Right lobe of liver (tissue), 6 donors: ENCODE measurements around the gene DLG2. TPM values are rescaled to one million over a fixed set of nuclear protein-coding genes. Genes with fewer than 3 reads are reported as not detected.
"Not testable (repeated sequence)": the region's sequence is repeated elsewhere in the genome, so short reads cannot be mapped to it uniquely, and the experiment has no call there.

Experiments used
- ATAC-seq, 4 donors: fragments of 200-7000 bp; cut with Tn5 transposase; one replicate each; pipeline ENCODE4 v1.9.1; 2020; ENCODE audit warnings: mild to moderate bottlenecking in 4 of 4, moderate library complexity in 4 of 4
- DNase-seq, 3 donors: peaks; one replicate each; pipeline ENCODE4 v3.0.0-alpha.2; 2020
- H3K27ac ChIP-seq, 3 donors: fragments of 200-600 bp; one replicate each; pipeline ENCODE4 v1.8.0; 2022
- H3K27me3 ChIP-seq, 2 donors: fragments of 200-600 bp; one replicate each; pipeline ENCODE4 v1.8.0; 2022
- H3K36me3 ChIP-seq, 4 donors: fragments of 200-600 bp; sonication (generic) in 1 of 4; one replicate each; pipeline versions ENCODE4 v1.5.1 to v1.8.0; 2017 to 2022; ENCODE audit warnings: control low read depth in 1 of 4
- H3K4me1 ChIP-seq, 4 donors: fragments of 200-600 bp; sonication (generic) in 1 of 4; one replicate each; pipeline versions ENCODE4 v1.5.1 to v1.8.0; 2017 to 2022; ENCODE audit warnings: control low read depth in 1 of 4
- H3K4me3 ChIP-seq, 3 donors: fragments of 200-600 bp; one replicate each; pipeline ENCODE4 v1.8.0; 2022
- H3K9me3 ChIP-seq, 4 donors: fragments of 200-600 bp; sonication (generic) in 1 of 4; one replicate each; pipeline versions ENCODE4 v1.5.1 to v1.8.0; 2017 to 2022; ENCODE audit warnings: control low read depth in 1 of 4
- CTCF ChIP-seq, 4 donors: fragments of 200-600 bp in 3 of 4; fragments of 450-650 bp in 1 of 4; IDR thresholded peaks; one replicate each; pipeline versions ENCODE4 v1.5.1 to v1.8.0; 2016 to 2022; ENCODE audit warnings: antibody characterized with exemption in 4 of 4, mild to moderate bottlenecking in 2 of 4
- POLR2A ChIP-seq: fragments of 450-650 bp; IDR thresholded peaks from one replicate; pipeline ENCODE4 v1.6.1; 2017; ENCODE audit warnings: antibody characterized with exemption, mild to moderate bottlenecking
- WGBS: methylation state at CpG from one replicate; pipeline ENCODE4 v1.1.6; 2018; ENCODE audit warnings: low coverage, low lambda C conversion rate; ENCODE audit not compliant: insufficient coverage; ENCODE audit errors: missing lambda C conversion rate; 5-methylcytosine and 5-hydroxymethylcytosine counted together
- intact Hi-C, 2 donors: fragments of 100-400 bp; cut with DNase I; formaldehyde crosslinking; loops; one replicate each; pipeline versions ENCODE4 v1.11.2 to v1.14.1; 2022
- long read RNA-seq: library from polyadenylated mRNA; unstranded; transcript quantifications from one replicate; pipeline ENCODE4 v2.0.0, GENCODE V29; 2019
- total RNA-seq, 6 experiments: library from RNA; depleted of rRNA in 2 of 6; stranded (reverse); fragments of >200 nt in 2 of 6; fragmentation: NEBNext Ultra II Directional in 3 of 6; extraction: Animal tissue kit (Norgen Biotek cat#: 25700) in 3 of 6; gene quantifications; one replicate each; pipeline versions ENCODE4 v1.1.0 to v1.2.4, GENCODE V29; 2016 to 2023
- donor health status: DM: no; HTN: yes; CAD: no.
- donor health status: DM: no; HTN: no; CAD: no.
- donor health status: DM: no; HTN: no; CAD: no.
- donor health status: DM: no; HTN: yes; CAD: no.
- donor health status: DM: no; HTN: yes; CAD: no.

DLG2 gene
- total RNA-seq: 1 to 10 TPM; 1.2 to 6.4 (median 2.5) TPM
- long read RNA-seq: 0 reads

DNA sequence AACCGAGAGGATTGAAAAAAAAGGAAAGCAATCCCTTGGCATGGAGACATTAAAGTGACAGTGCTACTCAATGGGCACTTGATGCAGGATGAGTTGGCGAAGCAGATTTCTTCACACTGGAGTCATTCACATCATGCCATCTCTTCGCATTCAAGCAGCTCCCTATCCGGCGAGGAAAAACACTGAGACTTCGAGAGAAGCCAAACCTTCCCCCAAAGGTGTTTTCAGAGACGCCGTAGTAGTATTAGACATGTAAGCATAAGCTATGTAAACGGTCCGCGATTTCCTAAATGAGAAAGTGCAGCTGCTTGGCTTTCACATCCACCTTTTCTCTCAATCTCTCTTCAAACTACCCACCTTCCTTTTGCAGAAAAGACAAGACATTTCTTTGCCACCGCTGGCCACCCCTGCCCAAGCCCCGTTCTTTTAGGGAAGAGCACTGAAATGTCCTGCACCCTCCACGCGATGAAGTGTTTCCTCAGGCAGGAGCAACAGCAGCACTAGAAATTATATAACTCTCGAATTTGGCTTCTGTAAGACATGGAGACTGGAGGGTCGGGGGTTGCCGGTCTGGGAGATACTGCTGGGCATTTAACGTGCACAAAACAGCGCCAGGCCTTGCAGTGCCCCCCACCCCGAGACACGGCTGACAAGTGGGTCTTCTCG lies at the start of gene DLG2:
Gene DLG2, minus strand, starts transcription at position 13 of the 666 bp plus-strand sequence.
- Histone ChIP-seq H3K9me3 (no peaks in the 10 kb centered on the region), H3K4me1 (peaks cover 0 to 20% (median 0%) of the 10 kb centered on the region in 4 donors), H3K27ac (peak within 1 kb of the TSS; percentile 76 to 84 (median 78)), H3K4me3 (peak within 1 kb of the TSS; percentile 63 to 75 (median 66)), H3K36me3 (no peaks in the 10 kb centered on the region), H3K27me3 (no peaks in the 10 kb centered on the region)
- DNase-seq (no peak), ATAC-seq (peak; percentile 10 to 49 (median 35))
- TF ChIP-seq CTCF (IDR thresholded peaks at IDR 0.05): no peak
- no peak for TF ChIP-seq POLR2A
- intact Hi-C loops: no loop called here
- WGBS: 0% methylated on average over 23 of the region's 23 CpGs

DNA sequence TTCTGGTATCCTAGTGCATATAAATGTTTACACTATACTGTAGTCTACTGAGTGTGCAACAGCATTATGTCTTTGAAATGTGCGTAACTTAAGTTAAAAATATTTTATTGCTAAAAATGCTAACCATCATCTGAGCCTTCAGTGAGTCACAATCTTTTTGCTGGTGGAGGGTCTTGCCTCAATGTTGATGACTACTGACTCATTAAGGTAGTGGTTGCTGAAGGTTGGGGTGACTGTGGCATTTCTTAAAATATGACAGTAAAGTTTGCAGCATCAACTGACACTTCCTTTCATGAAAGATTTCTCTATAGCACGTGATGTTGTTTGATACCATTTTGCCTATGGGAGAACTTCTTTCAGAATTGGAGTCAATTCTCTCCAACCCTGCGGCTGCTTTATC lies 46.2 kb upstream of the DLG2 start:
- intact Hi-C loops: no loop called here
- peaks cover 0 to 9% (median 0%) of the 10 kb centered on the region in 4 donors for H3K4me1 ChIP-seq
- DNase-seq: no peak
- no peak overlapping the region for H3K4me3 ChIP-seq
- H3K36me3 ChIP-seq: no peaks in the 10 kb centered on the region
- no peaks in the 10 kb centered on the region for H3K27me3 ChIP-seq
- WGBS: 86% methylated on average over 3 of the region's 3 CpGs
- TF ChIP-seq CTCF (IDR thresholded peaks at IDR 0.05) (no peak), POLR2A (no peak)
- no peak for ATAC-seq
- H3K27ac ChIP-seq: no peak overlapping the region
- H3K9me3 ChIP-seq: no peaks in the 10 kb centered on the region

DNA sequence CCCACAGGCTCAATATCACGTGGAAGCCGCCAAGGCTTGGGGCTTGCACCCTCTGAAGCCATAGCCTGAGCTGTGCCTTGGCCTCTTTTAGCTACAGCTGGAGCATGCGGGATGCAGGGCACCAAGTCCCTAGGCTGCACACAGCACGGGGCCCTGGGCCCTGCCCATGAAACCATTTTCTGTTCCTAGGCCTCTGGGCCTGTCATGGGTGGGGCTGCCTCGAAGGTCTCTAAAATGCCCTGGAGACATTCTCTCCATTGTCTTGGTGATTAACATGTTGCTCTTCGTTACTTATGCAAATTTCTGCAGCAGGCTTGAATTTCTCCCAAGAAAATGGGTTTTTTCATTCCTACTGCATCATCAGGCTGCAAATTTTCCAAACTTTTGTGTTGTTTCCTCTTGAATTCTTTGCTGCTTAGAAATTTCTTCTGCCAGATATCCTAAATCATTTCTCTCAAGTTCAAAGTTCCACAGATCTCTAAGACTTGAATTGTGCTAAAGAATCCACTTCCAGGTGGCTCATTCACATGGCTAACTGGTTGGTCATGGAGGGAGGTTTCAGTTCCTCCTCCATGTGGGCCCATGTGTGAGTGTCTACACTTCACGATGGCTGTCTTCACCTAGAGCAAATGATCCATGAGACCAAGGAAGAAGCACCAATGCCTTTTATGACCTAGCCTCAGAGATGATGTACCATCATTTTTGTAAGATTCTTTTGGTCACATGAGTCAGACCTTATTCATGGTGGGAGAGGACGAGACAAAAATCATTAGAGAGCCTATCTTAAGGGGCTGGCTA lies 45.2 kb upstream of the DLG2 start:
- WGBS: 66% methylated on average over 4 of the region's 8 CpGs
- H3K27me3 ChIP-seq: no peaks in the 10 kb centered on the region
- ATAC-seq: no peak
- intact Hi-C loops: no loop called here
- H3K9me3 ChIP-seq: no peaks in the 10 kb centered on the region
- H3K4me3 ChIP-seq: no peak overlapping the region
- H3K4me1 ChIP-seq: peaks cover 0 to 9% (median 0%) of the 10 kb centered on the region in 4 donors
- no peak for DNase-seq
- TF ChIP-seq POLR2A: no peak
- TF ChIP-seq CTCF (IDR thresholded peaks at IDR 0.05): no peak
- H3K27ac ChIP-seq: no peak overlapping the region
- H3K36me3 ChIP-seq: no peaks in the 10 kb centered on the region

DNA sequence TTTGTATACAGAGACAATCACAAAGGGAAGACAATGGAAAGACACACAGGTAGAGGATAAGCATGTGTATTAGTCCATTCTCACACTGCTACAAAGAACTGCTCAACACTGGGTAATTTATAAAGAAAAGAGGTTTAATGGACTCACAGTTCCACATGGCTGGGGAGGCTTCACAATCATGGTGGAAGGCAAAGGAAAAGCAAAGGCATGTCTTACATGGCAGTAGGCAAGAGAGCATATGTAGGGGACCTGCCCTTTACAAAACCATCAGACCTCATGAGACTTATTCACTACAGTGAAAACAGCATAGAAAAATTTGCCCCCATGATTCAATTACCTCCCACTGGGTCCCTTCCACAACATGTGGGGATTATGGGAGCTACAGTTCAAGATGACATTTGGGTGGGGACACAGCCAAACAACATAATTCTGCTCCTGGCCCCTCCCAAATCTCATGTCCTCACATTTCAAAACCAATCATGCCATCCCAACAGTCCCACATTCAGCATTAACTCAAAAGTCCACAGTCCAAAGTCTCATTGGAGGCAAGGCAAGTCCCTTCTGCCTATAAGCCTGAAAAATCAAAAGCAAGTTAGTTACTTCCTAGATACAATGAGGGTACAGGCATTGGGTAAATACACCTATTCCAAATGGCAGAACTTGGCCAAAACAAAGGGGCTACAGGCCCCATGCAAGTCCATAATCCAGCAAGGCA lies 44.0 kb upstream of the DLG2 start:
- H3K4me3 ChIP-seq, H3K36me3 ChIP-seq, H3K9me3 ChIP-seq, H3K27me3 ChIP-seq, intact Hi-C loops, H3K4me1 ChIP-seq, H3K27ac ChIP-seq: not testable (repeated sequence)
- ATAC-seq (peak in 3 of 4 donors; percentile 33 to 78 (median 75)), DNase-seq (peak in 1 of 3 donors; percentile 46)

DNA sequence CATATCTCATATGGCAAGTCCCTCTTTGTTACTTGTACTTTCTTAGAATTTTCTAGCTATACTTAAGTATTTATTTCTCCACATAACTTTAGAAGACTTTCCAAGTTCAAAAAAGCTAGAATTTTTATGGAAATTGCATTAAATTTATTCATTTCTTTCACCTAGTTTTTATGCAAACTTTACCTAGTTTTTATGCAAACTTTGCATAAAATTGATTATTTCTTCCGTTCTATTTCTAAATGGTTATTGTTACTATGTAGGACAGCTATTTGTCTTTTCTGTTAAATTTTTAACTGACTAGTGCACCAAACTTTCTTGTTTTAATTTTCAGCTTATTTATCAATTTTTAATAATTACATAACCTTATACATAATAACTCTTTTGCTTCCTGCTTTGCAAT lies 41.0 kb upstream of the DLG2 start:
- 76% methylated on average over 1 of the region's 1 CpG for WGBS
- DNase-seq (no peak), ATAC-seq (no peak)
- intact Hi-C loops: no loop called here
- no peak for TF ChIP-seq POLR2A
- no peak for TF ChIP-seq CTCF (IDR thresholded peaks at IDR 0.05)
- no peaks in the 10 kb centered on the region for H3K36me3 ChIP-seq
- no peak overlapping the region for H3K27ac ChIP-seq
- H3K4me1 ChIP-seq: peaks cover 0 to 9% (median 0%) of the 10 kb centered on the region in 4 donors
- no peaks in the 10 kb centered on the region for H3K9me3 ChIP-seq
- no peaks in the 10 kb centered on the region for H3K27me3 ChIP-seq
- no peak overlapping the region for H3K4me3 ChIP-seq
